Measurements from ENCODE around the gene ALG6. TPM values are rescaled to one million over a fixed set of nuclear protein-coding genes. Genes with fewer than 3 reads are reported as not detected.

Gene ALG6
- total RNA-seq, 2 donors from 2014 or later = 16.7 to 24.7 TPM

DNA sequence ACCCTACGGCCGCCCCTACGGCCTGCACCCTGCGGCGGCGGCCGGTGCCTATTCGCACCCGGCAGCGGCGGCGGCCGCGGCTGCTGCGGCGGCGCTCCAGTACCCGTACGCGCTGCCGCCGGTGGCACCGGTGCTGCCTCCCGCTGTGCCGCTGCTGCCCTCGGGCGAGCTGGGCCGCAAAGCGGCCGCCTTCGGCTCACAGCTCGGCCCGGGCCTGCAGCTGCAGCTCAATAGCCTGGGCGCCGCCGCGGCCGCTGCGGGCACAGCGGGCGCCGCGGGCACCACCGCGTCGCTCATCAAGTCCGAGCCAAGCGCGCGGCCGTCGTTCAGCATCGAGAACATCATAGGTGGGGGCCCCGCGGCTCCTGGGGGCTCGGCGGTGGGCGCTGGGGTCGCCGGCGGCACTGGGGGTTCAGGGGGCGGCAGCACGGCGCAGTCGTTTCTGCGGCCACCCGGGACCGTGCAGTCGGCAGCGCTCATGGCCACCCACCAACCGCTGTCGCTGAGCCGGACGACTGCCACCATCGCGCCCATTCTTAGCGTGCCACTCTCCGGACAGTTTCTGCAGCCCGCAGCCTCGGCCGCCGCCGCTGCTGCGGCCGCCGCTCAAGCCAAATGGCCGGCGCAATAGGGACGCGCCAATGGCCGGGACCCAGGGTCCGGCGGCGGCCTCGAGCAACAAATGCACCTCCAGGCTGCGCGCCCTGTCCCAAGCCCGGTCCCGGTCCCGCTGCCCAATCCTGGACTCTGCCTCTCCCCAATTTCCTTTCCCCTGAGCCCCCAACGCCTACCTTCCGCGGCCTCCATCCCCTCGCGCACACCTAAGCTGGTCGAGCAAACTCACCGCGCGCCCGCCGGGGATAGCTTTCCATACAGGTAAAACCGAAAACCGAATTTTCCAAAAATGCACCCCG is 43.3 kb upstream of the ALG6 start:
- ATAC-seq (replicated peaks in 1 of 2) = peak in 1 of 2 donors; percentile 30
- Mint-ChIP-seq H3K9me3 (peaks cover 0 to 1% of the 10 kb centered on the region in 2 donors), H3K4me3 (peak overlapping the region; percentile 84 to 90), H3K27ac (peak overlapping the region; percentile 84), H3K36me3 (ENCODE audit: insufficient read depth in 2 of 2) (peaks cover 9 to 15% of the 10 kb centered on the region in 2 donors), H3K27me3 (ENCODE audit: low read depth) (peaks cover 77% of the 10 kb centered on the region), H3K4me1 (ENCODE audit: low read depth) (peaks cover 56% of the 10 kb centered on the region)
- DNase-seq = no peak

- DNase-seq = no peak
- peak overlapping the region; percentile 84 for H3K27ac Mint-ChIP-seq
- no peak for ATAC-seq (replicated peaks in 1 of 2)
These were observed 42.7 kb upstream of the ALG6 start for GRCh38 chr1:63324779-63325119.

DNA sequence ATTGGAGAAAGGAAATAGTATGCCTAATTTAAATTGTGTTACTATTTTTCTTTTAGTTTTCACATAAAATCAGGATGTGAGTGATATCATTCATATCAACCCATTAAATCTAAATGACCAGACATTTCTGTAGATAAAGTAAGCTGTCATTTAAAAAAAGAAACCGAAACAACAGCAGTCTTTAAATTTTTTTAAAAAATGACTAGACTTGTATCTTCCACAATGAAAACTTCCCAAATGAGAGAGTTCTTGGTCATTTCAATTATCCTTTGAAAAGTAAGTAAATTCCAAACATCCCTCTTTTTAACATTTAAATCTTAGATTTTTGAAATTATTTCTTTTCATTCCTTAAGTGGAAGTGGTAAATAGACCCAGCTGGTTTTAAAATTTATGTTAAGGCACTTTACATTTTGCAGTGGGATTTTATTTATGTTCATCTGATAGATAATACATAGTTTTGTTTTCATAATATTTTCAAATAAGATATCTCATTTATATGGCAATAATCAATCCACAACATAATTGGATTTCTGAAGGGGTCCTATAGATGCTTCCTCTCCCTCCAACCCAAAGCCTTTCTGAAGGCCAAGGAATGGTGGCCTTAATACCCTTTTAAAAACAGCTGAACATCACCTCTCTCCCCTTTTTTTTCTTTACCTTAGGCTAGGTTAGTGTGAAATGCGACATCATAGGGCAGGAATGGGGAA is 42.0 kb upstream of the ALG6 start:
- Mint-ChIP-seq H3K27ac (no peak overlapping the region), H3K9me3 (no peaks in the 10 kb centered on the region), H3K27me3 (ENCODE audit: low read depth) (peaks cover 74% of the 10 kb centered on the region), H3K36me3 (ENCODE audit: insufficient read depth in 2 of 2) (peaks cover 7 to 12% of the 10 kb centered on the region in 2 donors), H3K4me3 (peak overlapping the region in 1 of 2 donors; percentile 13), H3K4me1 (ENCODE audit: low read depth) (peaks cover 53% of the 10 kb centered on the region)
- DNase-seq (no peak), ATAC-seq (replicated peaks in 1 of 2) (no peak)

More at GRCh38 chr1:63324779-63325119, 42.7 kb upstream of the ALG6 start:
- Mint-ChIP-seq H3K36me3 (ENCODE audit: insufficient read depth in 2 of 2) (peaks cover 7 to 12% of the 10 kb centered on the region in 2 donors), H3K27me3 (ENCODE audit: low read depth) (peaks cover 77% of the 10 kb centered on the region), H3K4me3 (peak overlapping the region; percentile 66 to 84), H3K9me3 (no peaks in the 10 kb centered on the region), H3K4me1 (ENCODE audit: low read depth) (peaks cover 56% of the 10 kb centered on the region)

DNA sequence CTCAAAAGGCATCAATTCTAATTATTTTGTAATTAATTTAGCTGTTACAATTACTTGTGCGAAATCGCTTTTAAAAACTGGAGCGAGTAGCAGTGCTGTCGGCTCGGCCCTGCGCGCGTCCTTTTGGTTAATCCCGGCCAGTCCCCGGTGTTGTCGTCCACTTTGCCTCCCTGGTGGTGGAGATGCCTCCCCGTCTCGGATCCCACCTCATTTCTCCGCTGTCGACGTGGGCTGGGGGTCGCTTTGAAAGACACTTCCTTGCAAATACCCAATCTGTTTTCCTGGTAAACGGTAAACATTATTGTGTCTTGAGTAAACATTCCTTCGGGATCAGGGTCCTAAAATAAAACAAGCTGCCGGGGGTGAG is 41.3 kb upstream of the ALG6 start:
- peaks cover 0 to 2% of the 10 kb centered on the region in 2 donors for H3K9me3 Mint-ChIP-seq
- no peak for ATAC-seq (replicated peaks in 1 of 2)
- peak overlapping the region; percentile 43 to 82 for H3K4me3 Mint-ChIP-seq
- peaks cover 8 to 15% of the 10 kb centered on the region in 2 donors for H3K36me3 Mint-ChIP-seq (ENCODE audit: insufficient read depth in 2 of 2)
- H3K27ac Mint-ChIP-seq = peak overlapping the region; percentile 43
- peaks cover 74% of the 10 kb centered on the region for H3K27me3 Mint-ChIP-seq (ENCODE audit: low read depth)
- DNase-seq = no peak
- H3K4me1 Mint-ChIP-seq (ENCODE audit: low read depth) = peaks cover 53% of the 10 kb centered on the region

GRCh38 chr1:63326473-63327380 is 40.7 kb upstream of the ALG6 start:
- H3K9me3 Mint-ChIP-seq = peaks cover 0 to 2% of the 10 kb centered on the region in 2 donors
- H3K4me3 Mint-ChIP-seq = peak overlapping the region; percentile 73 to 82
- peaks cover 74% of the 10 kb centered on the region for H3K27me3 Mint-ChIP-seq (ENCODE audit: low read depth)
- ATAC-seq (replicated peaks in 1 of 2) (no peak), DNase-seq (peak in 1 of 2 donors; percentile 33)
- peaks cover 6 to 10% of the 10 kb centered on the region in 2 donors for H3K36me3 Mint-ChIP-seq (ENCODE audit: insufficient read depth in 2 of 2)
- H3K27ac Mint-ChIP-seq = peak overlapping the region; percentile 81
- H3K4me1 Mint-ChIP-seq (ENCODE audit: low read depth) = peaks cover 47% of the 10 kb centered on the region

- peak; percentile 68 to 71 for DNase-seq
- ATAC-seq (replicated peaks in 1 of 2) = peak; percentile 54
- Mint-ChIP-seq H3K4me3 (peak overlapping the region; percentile 73 to 82), H3K9me3 (peaks cover 0 to 2% of the 10 kb centered on the region in 2 donors), H3K4me1 (ENCODE audit: low read depth) (peaks cover 44% of the 10 kb centered on the region), H3K36me3 (ENCODE audit: insufficient read depth in 2 of 2) (peaks cover 5 to 8% of the 10 kb centered on the region in 2 donors), H3K27ac (peak overlapping the region; percentile 81), H3K27me3 (ENCODE audit: low read depth) (peaks cover 78% of the 10 kb centered on the region)
These were observed 39.9 kb upstream of the ALG6 start for GRCh38 chr1:63327417-63328054.

DNA sequence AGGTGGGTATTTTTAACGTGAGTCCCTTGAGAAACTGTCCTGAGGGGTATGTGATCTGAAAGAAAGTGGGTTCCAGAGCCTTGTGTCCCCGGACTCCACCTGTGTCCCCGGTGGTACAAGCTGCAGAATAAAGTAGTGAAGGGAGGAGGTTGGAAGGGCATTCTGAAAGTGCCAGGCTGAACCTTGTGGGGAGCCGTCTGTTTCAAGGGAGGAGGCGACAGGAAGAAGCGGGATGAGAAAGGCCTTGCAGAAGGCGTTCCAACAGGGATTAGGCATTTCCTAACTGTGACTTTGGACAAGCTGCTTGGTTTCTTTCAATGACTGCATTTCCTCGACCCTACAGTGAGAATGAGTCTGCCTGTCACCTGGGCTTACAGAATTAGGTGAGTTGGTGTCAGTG is 39.3 kb upstream of the ALG6 start:
- peaks cover 44% of the 10 kb centered on the region for H3K4me1 Mint-ChIP-seq (ENCODE audit: low read depth)
- DNase-seq (no peak), ATAC-seq (replicated peaks in 1 of 2) (no peak)
- peaks cover 83% of the 10 kb centered on the region for H3K27me3 Mint-ChIP-seq (ENCODE audit: low read depth)
- H3K9me3 Mint-ChIP-seq = peaks cover 0 to 2% of the 10 kb centered on the region in 2 donors
- no peak overlapping the region for H3K27ac Mint-ChIP-seq
- H3K4me3 Mint-ChIP-seq = no peak overlapping the region
- peaks cover 5 to 8% of the 10 kb centered on the region in 2 donors for H3K36me3 Mint-ChIP-seq (ENCODE audit: insufficient read depth in 2 of 2)

- H3K27ac Mint-ChIP-seq = peak overlapping the region; percentile 14
- H3K27me3 Mint-ChIP-seq (ENCODE audit: low read depth) = peaks cover 89% of the 10 kb centered on the region
- H3K4me1 Mint-ChIP-seq (ENCODE audit: low read depth) = peaks cover 44% of the 10 kb centered on the region
- peaks cover 0 to 2% of the 10 kb centered on the region in 2 donors for H3K9me3 Mint-ChIP-seq
- H3K4me3 Mint-ChIP-seq = peak overlapping the region in 1 of 2 donors; percentile 10
- DNase-seq = no peak
- ATAC-seq (replicated peaks in 1 of 2) = no peak
- H3K36me3 Mint-ChIP-seq (ENCODE audit: insufficient read depth in 2 of 2) = peaks cover 5 to 8% of the 10 kb centered on the region in 2 donors
These were observed 38.6 kb upstream of the ALG6 start for GRCh38 chr1:63328781-63329180.

- DNase-seq = peak in 1 of 2 donors; percentile 14
These were observed 37.7 kb upstream of the ALG6 start for GRCh38 chr1:63329621-63330330.

GRCh38 chr1:63330331-63330916 is 37.0 kb upstream of the ALG6 start:
- H3K4me3 Mint-ChIP-seq = peak overlapping the region; percentile 5 to 71
- peaks cover 0 to 2% of the 10 kb centered on the region in 2 donors for H3K9me3 Mint-ChIP-seq
- ATAC-seq (replicated peaks in 1 of 2) = no peak
- peaks cover 36% of the 10 kb centered on the region for H3K4me1 Mint-ChIP-seq (ENCODE audit: low read depth)
- peaks cover 92% of the 10 kb centered on the region for H3K27me3 Mint-ChIP-seq (ENCODE audit: low read depth)
- H3K27ac Mint-ChIP-seq = no peak overlapping the region
- peaks cover 5 to 7% of the 10 kb centered on the region in 2 donors for H3K36me3 Mint-ChIP-seq (ENCODE audit: insufficient read depth in 2 of 2)
- no peak for DNase-seq

More at GRCh38 chr1:63329621-63330330, 37.7 kb upstream of the ALG6 start:
- H3K4me1 Mint-ChIP-seq (ENCODE audit: low read depth) = peaks cover 41% of the 10 kb centered on the region
- H3K4me3 Mint-ChIP-seq = peak overlapping the region; percentile 69 to 75
- H3K27ac Mint-ChIP-seq = peak overlapping the region; percentile 14
- H3K27me3 Mint-ChIP-seq (ENCODE audit: low read depth) = peaks cover 90% of the 10 kb centered on the region
- ATAC-seq (replicated peaks in 1 of 2) = peak in 1 of 2 donors; percentile 47
- peaks cover 0 to 2% of the 10 kb centered on the region in 2 donors for H3K9me3 Mint-ChIP-seq
- peaks cover 5 to 7% of the 10 kb centered on the region in 2 donors for H3K36me3 Mint-ChIP-seq (ENCODE audit: insufficient read depth in 2 of 2)

DNA sequence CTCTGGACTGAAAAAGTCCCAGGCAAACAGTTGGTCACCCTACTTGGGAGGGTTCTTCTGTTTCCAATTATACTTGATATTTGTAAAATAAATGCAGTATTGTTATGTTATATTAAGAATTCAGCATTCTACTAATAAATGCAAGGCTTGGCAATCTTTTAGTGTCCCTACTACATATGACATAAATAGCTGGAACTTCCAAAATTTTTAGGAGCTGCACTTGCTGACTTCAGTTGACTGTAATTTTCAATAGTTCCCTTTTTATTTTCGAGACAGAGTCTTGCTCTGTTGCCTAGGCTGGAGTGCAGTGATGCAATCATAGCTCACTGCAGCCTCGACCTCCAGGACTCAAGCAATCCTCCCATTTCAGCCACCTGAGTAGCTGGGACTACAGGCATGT is 25.0 kb upstream of the ALG6 start:
- DNase-seq (no peak), ATAC-seq (replicated peaks in 1 of 2) (no peak)
- H3K9me3 Mint-ChIP-seq = no peaks in the 10 kb centered on the region
- peaks cover 21% of the 10 kb centered on the region for H3K27me3 Mint-ChIP-seq (ENCODE audit: low read depth)
- H3K4me1 Mint-ChIP-seq (ENCODE audit: low read depth) = no peaks in the 10 kb centered on the region
- H3K36me3 Mint-ChIP-seq (ENCODE audit: insufficient read depth in 2 of 2) = no peaks in the 10 kb centered on the region
- H3K4me3 Mint-ChIP-seq = no peak overlapping the region
- no peak overlapping the region for H3K27ac Mint-ChIP-seq
